Measurements from ENCODE around the gene FXN. TPM values are rescaled to one million over a fixed set of nuclear protein-coding genes. Genes with fewer than 3 reads are reported as not detected.
"Not testable (repeated sequence)": the region's sequence is repeated elsewhere in the genome, so short reads cannot be mapped to it uniquely, and the experiment has no call there.

FXN gene
- polyA plus RNA-seq, 2 donors = 3.3 to 10.9 TPM

DNA sequence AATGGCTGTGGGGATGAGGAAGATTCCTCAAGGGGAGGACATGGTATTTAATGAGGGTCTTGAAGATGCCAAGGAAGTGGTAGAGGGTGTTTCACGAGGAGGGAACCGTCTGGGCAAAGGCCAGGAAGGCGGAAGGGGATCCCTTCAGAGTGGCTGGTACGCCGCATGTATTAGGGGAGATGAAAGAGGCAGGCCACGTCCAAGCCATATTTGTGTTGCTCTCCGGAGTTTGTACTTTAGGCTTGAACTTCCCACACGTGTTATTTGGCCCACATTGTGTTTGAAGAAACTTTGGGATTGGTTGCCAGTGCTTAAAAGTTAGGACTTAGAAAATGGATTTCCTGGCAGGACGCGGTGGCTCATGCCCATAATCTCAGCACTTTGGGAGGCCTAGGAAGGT, 1.2 kb downstream of the FXN start:
- Histone ChIP-seq H3K36me3 (ENCODE audit: control insufficient read depth in 2 of 2, insufficient read depth in 2 of 2, low read length in 1 of 2) (no peaks in the 10 kb centered on the region), H3K4me1 (ENCODE audit: control insufficient read depth in 2 of 2, insufficient read depth in 2 of 2, low read length in 1 of 2) (peaks cover 0 to 2% of the 10 kb centered on the region in 2 donors), H3K27me3 (ENCODE audit: control insufficient read depth in 1 of 2, insufficient read depth in 2 of 2, low read length in 2 of 2) (no peaks in the 10 kb centered on the region), H3K4me3 (ENCODE audit: low read depth in 1 of 2, low read length in 2 of 2) (peak overlapping the region in 1 of 2 donors; percentile 80), H3K27ac (ENCODE audit: low read depth in 2 of 2, low read length in 1 of 2) (no peak overlapping the region), H3K9me3 (ENCODE audit: control insufficient read depth in 2 of 2, insufficient read depth in 1 of 2, low read depth in 1 of 2, low read length in 1 of 2) (no peaks in the 10 kb centered on the region)
- 54 to 58% methylated on average over 10 of the region's 10 CpGs for WGBS, 2 donors

DNA sequence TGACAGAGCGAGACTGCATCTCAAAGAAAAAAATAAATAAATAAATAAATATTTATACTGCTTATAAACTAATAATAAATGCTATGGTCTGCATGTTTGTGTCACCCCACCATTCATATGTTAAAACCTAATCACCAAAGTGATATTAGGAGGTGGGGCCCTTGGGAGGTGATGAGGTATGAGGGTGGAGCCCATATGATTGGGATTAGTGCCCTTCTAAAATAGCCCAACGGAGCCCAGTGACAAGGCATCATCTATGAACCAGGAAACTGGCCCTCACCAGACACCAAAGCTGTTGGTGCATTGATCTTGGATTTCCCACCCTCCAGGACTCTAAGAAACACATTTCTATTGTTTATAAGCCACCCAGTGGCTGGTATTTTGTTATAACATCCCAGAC, 5.1 kb downstream of the FXN start:
- H3K4me1 ChIP-seq (ENCODE audit: control insufficient read depth in 2 of 2, insufficient read depth in 2 of 2, low read length in 1 of 2) = peaks cover 0 to 5% of the 10 kb centered on the region in 2 donors
- H3K4me3 ChIP-seq (ENCODE audit: low read depth in 1 of 2, low read length in 2 of 2) = no peak overlapping the region
- H3K27me3 ChIP-seq (ENCODE audit: control insufficient read depth in 1 of 2, insufficient read depth in 2 of 2, low read length in 2 of 2) = no peaks in the 10 kb centered on the region
- no peaks in the 10 kb centered on the region for H3K9me3 ChIP-seq (ENCODE audit: control insufficient read depth in 2 of 2, insufficient read depth in 1 of 2, low read depth in 1 of 2, low read length in 1 of 2)
- H3K27ac ChIP-seq (ENCODE audit: low read depth in 2 of 2, low read length in 1 of 2) = no peak overlapping the region
- H3K36me3 ChIP-seq (ENCODE audit: control insufficient read depth in 2 of 2, insufficient read depth in 2 of 2, low read length in 1 of 2) = no peaks in the 10 kb centered on the region
- WGBS, 2 donors = 100% methylated on average over 2 of the region's 2 CpGs

GRCh38 chr9:69044240-69045219, 9.0 kb downstream of the FXN start:
- Histone ChIP-seq H3K36me3 (ENCODE audit: control insufficient read depth in 2 of 2, insufficient read depth in 2 of 2, low read length in 1 of 2) (peaks cover 5 to 12% of the 10 kb centered on the region in 2 donors), H3K27ac (ENCODE audit: low read depth in 2 of 2, low read length in 1 of 2) (no peak overlapping the region), H3K27me3 (ENCODE audit: control insufficient read depth in 1 of 2, insufficient read depth in 2 of 2, low read length in 2 of 2) (no peaks in the 10 kb centered on the region), H3K9me3 (ENCODE audit: control insufficient read depth in 2 of 2, insufficient read depth in 1 of 2, low read depth in 1 of 2, low read length in 1 of 2) (no peaks in the 10 kb centered on the region), H3K4me3 (ENCODE audit: low read depth in 1 of 2, low read length in 2 of 2) (no peak overlapping the region), H3K4me1 (ENCODE audit: control insufficient read depth in 2 of 2, insufficient read depth in 2 of 2, low read length in 1 of 2) (peaks cover 0 to 5% of the 10 kb centered on the region in 2 donors)
- 65 to 76% methylated on average over 9 of the region's 9 CpGs for WGBS, 2 donors

DNA sequence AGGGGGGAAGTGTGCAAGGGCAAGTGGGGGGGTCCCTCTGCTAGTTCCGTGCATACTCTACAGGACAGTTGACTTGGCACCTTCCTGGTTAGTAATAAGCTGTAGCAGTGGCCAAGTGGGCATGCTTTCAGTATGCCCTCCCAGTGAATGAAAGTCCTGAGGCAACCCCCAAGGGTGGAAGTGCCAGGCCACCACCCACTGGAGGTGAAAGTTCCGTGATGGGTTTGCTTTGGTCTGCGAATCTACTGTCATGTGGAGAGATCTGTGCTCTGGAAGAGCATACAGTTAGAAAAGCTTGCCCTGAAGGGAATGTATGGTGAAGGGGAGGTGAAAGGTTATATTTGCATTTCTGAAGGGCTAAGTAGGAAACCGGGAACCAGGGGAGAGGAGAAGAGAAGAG, 10.3 kb downstream of the FXN start:
- H3K27ac ChIP-seq (ENCODE audit: low read depth in 2 of 2, low read length in 1 of 2) = no peak overlapping the region
- no peaks in the 10 kb centered on the region for H3K9me3 ChIP-seq (ENCODE audit: control insufficient read depth in 2 of 2, insufficient read depth in 1 of 2, low read depth in 1 of 2, low read length in 1 of 2)
- peaks cover 5 to 12% of the 10 kb centered on the region in 2 donors for H3K36me3 ChIP-seq (ENCODE audit: control insufficient read depth in 2 of 2, insufficient read depth in 2 of 2, low read length in 1 of 2)
- 85 to 87% methylated on average over 4 of the region's 4 CpGs for WGBS, 2 donors
- peaks cover 0 to 5% of the 10 kb centered on the region in 2 donors for H3K4me1 ChIP-seq (ENCODE audit: control insufficient read depth in 2 of 2, insufficient read depth in 2 of 2, low read length in 1 of 2)
- H3K4me3 ChIP-seq (ENCODE audit: low read depth in 1 of 2, low read length in 2 of 2) = no peak overlapping the region
- no peaks in the 10 kb centered on the region for H3K27me3 ChIP-seq (ENCODE audit: control insufficient read depth in 1 of 2, insufficient read depth in 2 of 2, low read length in 2 of 2)

GRCh38 chr9:69046723-69047122, 11.2 kb downstream of the FXN start:
- WGBS, 2 donors = 62 to 84% methylated on average over 4 of the region's 4 CpGs
- Histone ChIP-seq H3K9me3 (ENCODE audit: control insufficient read depth in 2 of 2, insufficient read depth in 1 of 2, low read depth in 1 of 2, low read length in 1 of 2) (no peaks in the 10 kb centered on the region), H3K4me1 (ENCODE audit: control insufficient read depth in 2 of 2, insufficient read depth in 2 of 2, low read length in 1 of 2) (peaks cover 0 to 3% of the 10 kb centered on the region in 2 donors), H3K4me3 (ENCODE audit: low read depth in 1 of 2, low read length in 2 of 2) (no peak overlapping the region), H3K36me3 (ENCODE audit: control insufficient read depth in 2 of 2, insufficient read depth in 2 of 2, low read length in 1 of 2) (peaks cover 5 to 12% of the 10 kb centered on the region in 2 donors), H3K27me3 (ENCODE audit: control insufficient read depth in 1 of 2, insufficient read depth in 2 of 2, low read length in 2 of 2) (no peaks in the 10 kb centered on the region), H3K27ac (ENCODE audit: low read depth in 2 of 2, low read length in 1 of 2) (no peak overlapping the region)

DNA sequence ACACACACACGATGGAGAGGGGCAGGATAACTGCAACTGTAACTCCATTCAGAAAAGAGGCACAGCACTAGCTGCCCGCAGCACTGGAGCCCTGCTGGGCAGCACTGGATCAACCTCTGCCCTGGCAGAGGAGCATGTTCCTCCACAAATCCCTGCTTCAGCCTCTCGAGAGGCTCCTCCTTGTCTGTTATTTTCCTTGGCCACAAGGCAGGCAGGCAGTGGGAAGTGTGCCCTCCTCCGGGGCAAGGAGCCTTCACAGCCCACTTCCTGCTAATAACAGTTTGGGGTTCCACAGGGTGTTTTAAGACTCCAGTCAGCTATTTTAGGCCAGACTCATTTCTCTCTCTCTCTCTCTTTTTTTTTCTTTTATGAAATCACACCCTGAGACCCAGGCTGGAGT, 11.8 kb downstream of the FXN start:
- Histone ChIP-seq H3K27me3 (ENCODE audit: control insufficient read depth in 1 of 2, insufficient read depth in 2 of 2, low read length in 2 of 2) (no peaks in the 10 kb centered on the region), H3K9me3 (ENCODE audit: control insufficient read depth in 2 of 2, insufficient read depth in 1 of 2, low read depth in 1 of 2, low read length in 1 of 2) (no peaks in the 10 kb centered on the region), H3K4me3 (ENCODE audit: low read depth in 1 of 2, low read length in 2 of 2) (no peak overlapping the region), H3K4me1 (ENCODE audit: control insufficient read depth in 2 of 2, insufficient read depth in 2 of 2, low read length in 1 of 2) (peaks cover 0 to 3% of the 10 kb centered on the region in 2 donors), H3K36me3 (ENCODE audit: control insufficient read depth in 2 of 2, insufficient read depth in 2 of 2, low read length in 1 of 2) (peaks cover 5 to 12% of the 10 kb centered on the region in 2 donors), H3K27ac (ENCODE audit: low read depth in 2 of 2, low read length in 1 of 2) (no peak overlapping the region)
- WGBS, 2 donors = 61 to 68% methylated on average over 4 of the region's 4 CpGs

GRCh38 chr9:69049094-69049493, 13.5 kb downstream of the FXN start:
- H3K9me3 ChIP-seq (ENCODE audit: control insufficient read depth in 2 of 2, insufficient read depth in 1 of 2, low read depth in 1 of 2, low read length in 1 of 2) = no peaks in the 10 kb centered on the region
- WGBS, 2 donors = 88 to 90% methylated on average over 6 of the region's 6 CpGs
- peaks cover 0 to 3% of the 10 kb centered on the region in 2 donors for H3K4me1 ChIP-seq (ENCODE audit: control insufficient read depth in 2 of 2, insufficient read depth in 2 of 2, low read length in 1 of 2)
- no peaks in the 10 kb centered on the region for H3K27me3 ChIP-seq (ENCODE audit: control insufficient read depth in 1 of 2, insufficient read depth in 2 of 2, low read length in 2 of 2)
- H3K27ac ChIP-seq (ENCODE audit: low read depth in 2 of 2, low read length in 1 of 2) = no peak overlapping the region
- no peak overlapping the region for H3K4me3 ChIP-seq (ENCODE audit: low read depth in 1 of 2, low read length in 2 of 2)
- H3K36me3 ChIP-seq (ENCODE audit: control insufficient read depth in 2 of 2, insufficient read depth in 2 of 2, low read length in 1 of 2) = peaks cover 5 to 12% of the 10 kb centered on the region in 2 donors

GRCh38 chr9:69050936-69051335, 15.4 kb downstream of the FXN start:
- H3K36me3 ChIP-seq (ENCODE audit: control insufficient read depth in 2 of 2, insufficient read depth in 2 of 2, low read length in 1 of 2) = peaks cover 5 to 15% of the 10 kb centered on the region in 2 donors
- not testable (repeated sequence) for H3K4me1 ChIP-seq (ENCODE audit: control insufficient read depth in 2 of 2, insufficient read depth in 2 of 2, low read length in 1 of 2); H3K4me3 ChIP-seq (ENCODE audit: low read depth in 1 of 2, low read length in 2 of 2); H3K27ac ChIP-seq (ENCODE audit: low read depth in 2 of 2, low read length in 1 of 2); H3K9me3 ChIP-seq (ENCODE audit: control insufficient read depth in 2 of 2, insufficient read depth in 1 of 2, low read depth in 1 of 2, low read length in 1 of 2); H3K27me3 ChIP-seq (ENCODE audit: control insufficient read depth in 1 of 2, insufficient read depth in 2 of 2, low read length in 2 of 2)
- WGBS, 2 donors = 87 to 95% methylated on average over 12 of the region's 12 CpGs

DNA sequence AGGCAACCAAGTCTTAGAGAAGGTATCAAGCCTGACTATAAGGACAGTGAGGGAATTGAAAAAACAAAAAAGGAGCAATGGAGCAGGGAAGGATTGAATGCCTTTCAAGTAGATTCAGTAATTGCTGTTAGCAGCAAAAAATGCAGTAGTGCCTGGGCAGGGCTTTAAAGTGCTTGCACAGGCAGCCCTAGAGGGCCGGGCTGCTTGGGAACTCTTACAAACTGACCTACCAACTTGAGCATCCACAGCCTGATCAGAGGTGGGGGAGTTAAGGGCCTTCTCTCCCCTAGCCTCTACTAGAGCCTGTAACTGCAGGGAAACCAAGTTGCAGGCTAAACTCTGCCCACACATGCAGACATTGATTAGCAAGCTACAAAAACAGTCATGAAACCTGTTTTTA, 19.4 kb downstream of the FXN start:
- no peaks in the 10 kb centered on the region for H3K9me3 ChIP-seq (ENCODE audit: control insufficient read depth in 2 of 2, insufficient read depth in 1 of 2, low read depth in 1 of 2, low read length in 1 of 2)
- no peak overlapping the region for H3K4me3 ChIP-seq (ENCODE audit: low read depth in 1 of 2, low read length in 2 of 2)
- no peaks in the 10 kb centered on the region for H3K27me3 ChIP-seq (ENCODE audit: control insufficient read depth in 1 of 2, insufficient read depth in 2 of 2, low read length in 2 of 2)
- no peaks in the 10 kb centered on the region for H3K4me1 ChIP-seq (ENCODE audit: control insufficient read depth in 2 of 2, insufficient read depth in 2 of 2, low read length in 1 of 2)
- WGBS, 2 donors = 64 to 74% methylated on average over 1 of the region's 1 CpG
- no peak overlapping the region for H3K27ac ChIP-seq (ENCODE audit: low read depth in 2 of 2, low read length in 1 of 2)
- peaks cover 0 to 3% of the 10 kb centered on the region in 2 donors for H3K36me3 ChIP-seq (ENCODE audit: control insufficient read depth in 2 of 2, insufficient read depth in 2 of 2, low read length in 1 of 2)

Measured in esophagus (tissue), 2 donors.